HG02981 (cell line): ENCODE data around the gene HEPN1.
A peak's percentile ranks its signal among the peaks of the same experiment; 100 is the strongest.

ENCODE experiments used
- ATAC-seq: cut with Tn5 transposase; IDR thresholded peaks from one replicate; pipeline ENCODE4 v1.9.1; 2021; ENCODE audit warnings: mild to moderate bottlenecking, moderate library complexity; ENCODE audit not compliant: unreplicated experiment

The HEPN1 gene

DNA sequence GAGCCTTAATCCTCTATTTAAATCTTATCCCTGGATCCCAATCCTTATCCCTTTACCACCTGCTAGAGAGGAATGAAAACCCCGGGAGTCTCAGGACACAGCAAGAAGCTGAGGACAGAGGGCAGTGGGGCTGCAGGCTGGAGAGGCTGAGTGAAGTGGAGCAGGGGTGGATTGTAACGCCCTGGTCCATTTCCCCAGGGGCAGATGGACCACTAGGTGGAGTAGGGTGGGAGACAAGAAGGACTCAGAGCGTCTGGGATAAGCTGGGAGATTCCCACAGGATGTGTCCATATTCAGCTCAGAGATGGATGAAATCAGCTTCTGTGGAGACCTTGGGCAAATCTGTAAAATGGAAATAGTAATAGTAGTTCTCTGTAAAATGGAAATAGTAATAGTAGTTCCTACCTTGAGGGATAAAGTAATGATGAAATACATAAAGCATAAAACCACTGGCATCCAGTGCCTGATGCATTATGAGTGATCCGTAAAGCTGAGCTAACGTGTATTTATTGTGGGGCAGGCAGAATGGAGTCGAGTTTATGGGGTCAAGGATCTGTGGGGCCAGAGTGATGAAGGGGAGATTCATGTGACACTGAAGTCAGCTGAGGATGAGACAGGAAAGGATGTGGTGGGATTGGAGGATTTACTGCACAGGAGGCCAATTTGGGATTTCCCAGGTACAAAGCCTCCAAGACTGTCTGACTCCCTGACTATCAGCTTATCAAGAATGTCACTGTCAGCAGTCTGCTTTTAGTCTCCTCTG is 19.5 kb upstream of the HEPN1 start:
- ATAC-seq: no peak

DNA sequence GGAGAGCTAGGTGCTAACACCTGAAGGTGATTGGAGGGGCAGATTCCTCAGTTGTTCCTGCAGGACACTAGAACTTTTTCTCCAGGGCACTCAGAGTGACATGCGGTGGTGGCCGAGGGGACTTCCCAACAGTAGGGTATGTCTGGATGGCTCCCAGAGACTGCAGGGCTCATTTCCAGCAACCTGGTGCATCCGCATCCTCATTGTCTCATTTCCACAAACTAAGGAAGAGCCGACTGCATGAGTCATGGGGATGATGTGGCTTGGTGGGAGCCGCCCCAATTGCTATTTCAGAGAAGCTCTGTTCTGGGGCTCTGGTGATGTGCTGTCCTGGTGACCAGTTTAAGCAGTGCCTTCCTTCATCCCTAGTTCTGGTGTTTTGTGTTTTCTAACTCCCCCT is 18.6 kb upstream of the HEPN1 start:
- ATAC-seq: no peak

DNA sequence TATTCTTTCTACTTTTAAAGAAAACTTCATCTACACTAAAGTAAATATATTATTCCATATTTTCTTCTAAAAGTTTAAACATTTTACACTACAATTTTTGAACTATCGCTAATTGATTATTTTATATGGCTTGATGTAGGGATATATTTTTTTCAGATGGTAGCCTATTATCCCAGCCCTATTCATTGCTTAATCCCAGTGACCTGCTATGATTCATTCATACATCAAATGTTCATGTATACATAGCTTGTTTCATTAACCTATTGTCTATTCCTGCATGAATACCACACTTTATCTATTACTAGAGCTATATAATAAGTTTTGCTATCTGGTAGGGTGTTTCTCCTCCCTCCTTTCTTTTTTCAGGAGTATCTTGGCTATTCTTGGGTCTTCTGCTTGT is 16.4 kb upstream of the HEPN1 start:
- ATAC-seq: no peak

DNA sequence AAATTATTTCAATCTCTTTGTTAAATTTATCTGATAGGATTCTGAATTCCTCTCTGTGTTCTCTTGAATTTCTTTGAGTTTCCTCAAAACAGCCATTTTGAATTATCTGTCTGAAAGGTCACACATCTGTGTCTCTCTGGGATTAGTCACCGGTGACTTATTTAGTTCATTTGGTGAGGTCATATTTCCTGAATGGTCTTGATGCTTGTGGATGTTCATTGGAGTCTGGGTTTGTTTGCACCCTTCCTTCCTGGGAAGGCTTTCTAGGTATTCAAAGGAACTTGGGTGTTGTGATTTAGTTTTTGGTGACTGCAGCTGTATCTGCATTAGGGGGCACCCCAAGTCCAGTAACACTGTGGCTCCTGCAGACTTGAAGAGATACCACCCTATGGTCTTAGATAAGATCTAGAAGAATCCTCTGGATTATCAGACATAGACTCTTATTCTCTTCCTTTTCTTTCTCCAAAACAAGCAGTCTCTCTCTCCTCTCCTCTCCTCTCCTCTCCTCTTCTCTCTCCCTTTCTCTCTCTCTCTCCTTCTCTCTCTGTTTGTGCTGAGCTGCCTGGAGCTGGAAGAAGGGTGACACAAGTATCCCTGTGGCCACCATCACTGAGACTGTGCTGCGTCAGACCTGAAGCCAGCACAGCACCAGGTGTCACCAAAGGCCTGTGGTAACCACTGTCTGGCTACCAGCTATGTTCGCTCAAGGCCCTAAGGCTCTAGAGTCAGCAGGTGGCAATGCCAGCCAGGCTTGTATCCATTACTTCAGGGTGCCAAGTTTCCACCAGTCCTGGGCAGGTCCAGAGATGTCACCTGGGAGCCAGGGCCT is 3.3 kb upstream of the HEPN1 start:
- ATAC-seq: no peak

DNA sequence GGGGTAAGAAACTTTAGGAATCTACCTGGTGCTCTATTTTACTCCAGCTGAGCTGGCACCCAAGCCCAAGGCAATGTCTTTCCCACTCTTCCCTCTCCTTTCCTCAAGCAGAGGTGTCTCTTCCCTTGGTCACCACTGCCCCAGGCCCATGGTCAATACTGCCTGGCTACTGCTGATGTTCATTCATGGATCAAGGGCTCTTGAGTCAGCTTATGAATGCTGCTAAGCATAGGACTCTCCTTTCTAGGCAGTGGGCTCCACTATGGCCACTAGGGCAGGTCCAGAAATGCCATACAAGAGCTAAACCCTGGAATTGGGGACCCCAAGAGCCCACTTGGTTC is 2.7 kb upstream of the HEPN1 start:
- ATAC-seq: no peak

DNA sequence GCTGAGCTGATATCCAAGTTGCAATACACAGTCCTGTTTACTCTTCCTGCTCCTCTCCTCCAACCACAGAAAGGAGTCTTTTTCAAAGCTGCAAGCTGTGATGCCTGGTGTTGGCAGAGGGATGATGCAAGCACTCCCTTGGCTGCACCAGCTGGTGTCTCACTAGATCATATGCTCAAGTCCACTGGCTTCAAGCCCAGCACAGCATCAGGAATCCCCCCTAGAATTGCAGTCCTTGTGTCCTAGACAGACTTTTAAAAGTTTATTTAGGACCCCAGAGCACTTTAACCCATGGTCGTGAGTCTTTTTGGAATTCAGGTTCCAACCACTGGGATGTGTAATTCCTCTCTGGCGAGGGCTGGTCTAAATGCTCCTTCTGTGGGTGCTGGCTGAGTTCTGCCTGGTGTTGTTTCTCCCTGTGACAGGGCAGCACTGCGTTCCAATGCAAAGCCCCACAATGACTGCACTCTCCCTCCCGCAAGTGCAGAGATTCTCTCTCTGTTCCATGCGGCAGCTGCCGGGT is 1.9 kb upstream of the HEPN1 start:
- ATAC-seq: no peak

DNA sequence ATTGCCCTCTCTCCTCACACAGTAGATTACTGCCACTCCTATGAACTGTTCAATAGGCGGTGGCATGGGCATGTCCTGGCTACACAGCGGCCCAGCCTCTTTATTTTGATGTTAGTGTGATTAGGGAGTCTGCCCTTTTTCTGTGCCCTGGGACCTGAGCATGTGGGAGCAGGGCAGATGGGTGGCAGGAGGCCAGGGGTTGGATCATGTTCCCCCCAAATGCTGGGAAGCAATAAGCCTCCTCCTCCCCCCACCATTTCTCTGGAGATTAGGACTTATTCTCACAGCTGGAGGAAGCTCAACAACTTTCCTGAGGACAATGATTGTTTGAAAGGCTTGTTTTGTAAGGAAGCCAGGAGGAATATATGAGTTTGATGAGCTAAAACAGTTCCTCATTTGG is 848 bp downstream of the HEPN1 start:
- no peak for ATAC-seq

DNA sequence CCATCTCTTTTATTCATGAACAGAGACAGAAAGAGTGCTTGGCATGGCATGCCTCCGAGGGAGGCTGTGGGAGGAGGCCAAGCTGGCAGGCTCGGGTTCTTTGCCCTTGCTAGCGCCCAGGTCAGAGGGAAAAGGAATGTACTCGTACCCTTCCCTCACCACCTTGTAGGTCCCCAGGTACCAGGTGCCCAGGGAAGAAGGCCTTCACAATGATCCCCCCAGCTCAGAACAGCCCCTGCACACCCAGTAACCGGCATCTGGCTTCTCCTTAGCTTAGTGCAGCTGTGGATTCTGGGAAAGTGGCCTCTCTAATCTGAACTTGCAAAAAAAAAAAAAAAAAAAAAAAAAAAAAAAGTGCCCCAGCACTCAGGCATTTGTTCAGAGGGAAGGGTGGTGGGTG is 1.3 kb downstream of the HEPN1 start:
- ATAC-seq: no peak

DNA sequence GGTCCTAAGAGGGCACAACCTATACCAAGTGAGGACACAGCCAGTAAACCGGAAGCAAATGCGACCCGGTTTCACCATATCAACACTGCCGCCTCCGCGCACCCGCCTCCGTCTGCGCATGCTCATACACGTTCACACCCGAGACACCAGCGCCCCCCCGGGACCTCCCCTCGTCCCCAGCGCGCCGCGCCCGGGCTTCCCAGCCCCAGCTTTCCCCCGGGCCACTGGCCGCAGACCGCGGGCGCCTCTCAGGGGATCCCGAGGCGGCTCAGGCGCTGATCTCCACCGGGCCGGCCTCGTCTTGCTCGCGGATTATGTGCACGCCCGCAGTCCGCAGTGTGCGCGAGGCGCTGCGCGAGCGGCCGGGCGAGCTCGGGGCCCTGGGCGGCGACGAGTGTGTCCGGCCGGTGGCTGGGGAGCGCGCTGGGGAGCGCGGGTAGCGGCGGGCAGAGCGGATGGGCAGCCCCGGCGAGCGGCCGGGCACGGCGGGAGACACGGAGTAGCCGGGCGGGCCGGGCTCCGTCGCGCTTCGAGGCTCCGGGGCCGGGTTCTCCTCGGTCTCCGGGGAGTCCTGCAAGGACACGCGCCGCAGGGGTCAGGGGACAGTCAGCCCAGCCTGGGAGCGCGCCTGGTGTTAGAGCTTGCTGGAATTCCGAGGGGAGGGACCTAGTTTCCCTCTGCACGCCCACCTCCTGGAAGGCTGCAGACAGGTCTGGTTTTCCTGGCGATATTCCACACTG is 2.0 kb downstream of the HEPN1 start:
- ATAC-seq: no peak

DNA sequence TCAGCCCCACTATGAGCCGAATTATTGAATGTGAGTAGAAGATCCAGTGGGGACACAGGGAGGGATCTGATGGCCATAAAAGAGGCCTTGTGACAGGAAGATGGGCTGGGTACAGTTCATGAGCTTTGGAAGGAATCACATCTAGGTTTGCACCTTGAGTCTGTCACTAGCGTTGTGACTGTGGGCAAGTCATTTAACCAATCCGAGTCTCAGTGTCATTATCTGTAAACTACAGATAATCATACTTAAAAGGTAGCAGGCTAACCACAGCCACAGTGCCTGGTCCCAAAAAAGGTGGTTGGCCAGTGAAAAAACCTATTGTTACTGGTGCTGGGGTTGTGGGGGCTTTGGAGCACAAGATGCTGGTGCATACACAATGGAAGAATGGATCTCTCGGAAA is 3.8 kb downstream of the HEPN1 start:
- no peak for ATAC-seq

DNA sequence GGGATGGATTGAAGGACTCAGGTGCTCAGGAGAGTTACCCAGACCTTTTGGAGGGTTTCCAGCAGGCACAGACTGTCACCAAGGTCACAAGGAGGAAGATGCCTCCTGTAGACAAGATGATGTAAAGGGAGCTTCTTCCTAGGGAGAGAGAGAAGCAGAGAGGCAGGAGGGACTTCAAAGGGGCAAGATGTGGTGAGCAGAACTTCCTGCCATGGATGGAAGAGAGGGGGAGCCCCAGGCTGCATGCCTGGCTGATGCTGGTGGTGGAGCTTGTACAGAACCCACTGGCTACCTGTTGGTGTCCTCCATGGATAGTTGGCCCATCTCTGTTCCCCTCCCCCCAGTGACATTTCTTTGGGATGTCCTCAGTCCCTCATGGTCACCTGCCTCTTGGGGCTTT is 4.2 kb downstream of the HEPN1 start:
- ATAC-seq: no peak

DNA sequence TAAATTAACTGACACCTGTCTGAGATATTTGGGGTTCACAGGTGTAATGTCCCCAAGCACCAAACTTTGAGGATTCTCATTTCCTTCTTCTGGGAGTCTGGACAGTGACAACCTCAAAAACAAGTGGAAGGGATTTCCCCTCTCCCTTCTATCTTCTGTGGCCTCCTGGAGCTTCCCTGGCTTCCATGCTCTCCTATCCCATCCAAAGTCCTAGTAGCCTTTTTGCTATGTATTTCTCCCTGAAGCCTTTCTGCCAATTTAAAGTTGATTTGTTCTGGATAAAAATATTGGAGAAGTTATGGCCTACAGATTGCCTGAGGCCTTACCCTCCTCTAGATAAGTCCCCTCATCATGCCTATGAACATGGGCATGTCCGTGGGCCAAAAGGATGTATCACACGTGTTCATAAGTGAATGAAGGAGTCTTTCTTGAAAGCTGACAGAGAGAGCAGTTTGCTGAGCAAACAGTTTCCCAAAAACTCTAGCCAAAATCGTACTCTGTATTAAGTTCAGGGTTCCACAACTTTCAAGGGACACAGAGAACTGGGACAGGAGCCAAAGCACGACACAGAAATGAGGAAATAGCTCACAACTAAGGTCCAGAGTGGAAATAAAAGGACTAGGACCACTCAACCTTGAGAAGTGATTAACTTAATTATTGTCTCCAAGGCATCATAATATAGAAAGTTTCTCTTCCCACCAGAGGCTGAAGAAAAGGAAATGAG is 10.1 kb downstream of the HEPN1 start:
- ATAC-seq: no peak

DNA sequence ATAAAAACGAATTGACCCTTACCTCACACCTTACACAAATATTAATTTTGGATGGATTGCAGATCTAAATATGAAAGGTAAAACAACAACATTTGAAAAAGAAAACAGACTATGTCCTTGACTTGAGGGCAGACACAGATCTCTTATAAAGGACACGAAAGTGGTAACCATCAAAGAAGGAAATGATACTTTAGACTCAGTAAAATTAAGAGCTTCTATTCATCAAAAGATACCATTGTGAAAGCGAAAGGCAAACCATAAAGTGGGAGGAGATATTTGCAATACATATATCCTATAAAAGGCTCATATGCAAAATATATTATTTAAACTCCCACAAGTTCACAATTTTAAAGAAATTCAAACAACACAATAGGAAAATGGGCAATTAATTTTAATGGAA is 11.7 kb downstream of the HEPN1 start:
- peak; percentile 78 for ATAC-seq

DNA sequence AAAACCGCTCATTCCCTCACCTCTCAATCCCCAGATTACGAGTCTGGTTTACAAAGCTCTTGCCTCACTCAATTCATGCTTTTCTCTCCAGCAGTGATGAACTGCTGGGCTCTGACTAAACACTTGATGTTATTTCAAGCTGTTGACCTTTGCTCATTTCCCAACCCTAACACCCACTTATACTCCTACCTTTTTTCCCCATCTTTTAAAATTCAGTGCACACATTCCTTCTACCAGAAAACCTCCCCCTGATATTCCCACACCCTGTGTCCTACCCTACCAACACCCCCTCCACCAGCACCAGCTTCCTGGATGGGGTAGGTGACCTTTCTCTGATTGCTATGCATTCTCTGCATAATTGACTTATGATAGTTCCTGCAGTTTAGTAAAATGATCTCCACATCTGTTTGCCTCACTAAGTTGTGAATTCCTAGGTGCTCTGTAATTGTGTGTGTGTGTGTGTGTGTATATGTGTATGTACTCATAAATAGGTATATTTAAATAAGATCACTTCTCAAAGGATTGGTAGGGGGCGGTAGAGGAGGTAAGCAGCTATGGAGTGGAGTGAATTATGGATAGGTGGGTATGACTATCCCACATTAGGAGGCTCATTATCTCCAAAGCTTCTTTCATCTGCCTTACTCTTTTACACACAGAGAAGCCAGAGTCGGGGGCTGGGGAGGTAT is 16.0 kb downstream of the HEPN1 start:
- ATAC-seq: no peak

DNA sequence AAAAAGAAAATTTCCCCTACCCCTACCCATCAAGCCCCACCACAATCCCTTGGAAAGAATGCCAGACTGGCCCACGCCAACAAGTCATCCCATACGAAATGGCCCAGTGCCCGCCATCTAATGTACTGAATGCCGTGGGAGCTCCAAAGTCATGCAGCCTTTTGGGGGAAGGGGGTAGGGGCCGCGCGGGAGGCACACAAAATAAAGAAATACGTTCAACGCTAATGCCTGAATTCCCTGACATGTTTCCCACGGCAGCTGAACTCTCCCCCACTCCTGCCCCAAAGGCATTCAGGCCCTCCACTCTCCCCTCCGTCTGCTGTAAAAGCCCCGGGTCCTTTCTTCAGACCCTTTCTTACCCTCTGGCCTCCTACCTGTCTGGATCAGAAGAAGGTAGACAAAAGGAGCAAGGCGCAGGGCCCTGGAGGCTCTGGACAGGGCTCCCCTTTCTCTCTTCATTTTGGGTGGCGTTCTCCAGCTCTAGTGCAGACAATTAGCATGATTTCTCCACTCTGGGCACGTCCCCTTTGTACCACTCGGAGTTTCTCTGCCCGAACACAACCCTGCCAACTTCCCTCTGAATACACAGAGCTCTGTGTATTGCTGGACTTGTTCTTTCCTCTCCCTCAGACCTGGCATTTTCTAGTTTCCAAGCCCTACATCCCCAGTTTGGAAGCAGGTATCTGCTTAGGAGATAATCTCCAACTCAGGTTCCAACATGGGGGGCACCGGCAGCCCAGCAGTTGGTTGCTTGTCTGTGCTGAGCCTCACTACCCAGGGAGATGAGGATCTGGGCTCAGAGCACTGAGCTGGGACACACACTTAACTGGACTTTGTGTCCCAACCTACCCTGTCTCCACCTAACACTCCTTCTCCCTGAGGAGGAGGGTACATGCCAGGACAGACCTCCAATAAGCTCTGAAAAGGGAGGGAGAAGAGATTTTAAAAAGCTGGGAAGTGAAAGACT is 16.8 kb downstream of the HEPN1 start, which contains the start of gene HEPACAM:
Gene HEPACAM (minus strand): TSS at position 500 of the 967 bp plus-strand sequence. CDS start 41 bp downstream, at position 459.
- no peak for ATAC-seq

DNA sequence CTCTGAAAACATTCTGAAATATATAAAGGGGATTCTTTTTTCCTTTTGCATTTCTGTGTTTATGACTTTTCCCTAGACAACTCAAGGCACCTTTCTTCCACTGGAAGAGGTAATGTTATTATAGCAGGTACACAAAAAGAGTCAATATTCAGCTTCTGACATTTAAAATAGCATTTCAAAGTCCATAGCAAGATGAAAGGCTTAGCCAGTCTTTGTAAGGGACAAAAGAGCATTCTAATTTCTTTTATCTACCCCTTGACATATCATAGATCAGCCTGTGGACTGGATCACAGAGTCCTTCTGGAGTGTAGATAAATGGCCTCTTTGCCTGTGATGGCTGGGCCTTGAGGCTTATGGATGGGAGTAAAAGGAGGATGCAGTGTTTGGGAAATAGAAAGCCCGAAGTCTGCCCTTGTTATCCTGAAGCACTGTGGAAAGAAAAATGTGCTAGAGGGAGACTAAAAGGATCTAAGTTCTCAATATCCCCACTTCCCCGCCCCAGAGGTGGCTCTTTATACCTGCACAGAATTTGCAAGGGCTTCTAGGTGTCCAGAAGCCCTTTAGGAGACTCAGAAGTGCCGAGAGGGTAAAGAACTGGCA is 18.4 kb downstream of the HEPN1 start:
- ATAC-seq: no peak

DNA sequence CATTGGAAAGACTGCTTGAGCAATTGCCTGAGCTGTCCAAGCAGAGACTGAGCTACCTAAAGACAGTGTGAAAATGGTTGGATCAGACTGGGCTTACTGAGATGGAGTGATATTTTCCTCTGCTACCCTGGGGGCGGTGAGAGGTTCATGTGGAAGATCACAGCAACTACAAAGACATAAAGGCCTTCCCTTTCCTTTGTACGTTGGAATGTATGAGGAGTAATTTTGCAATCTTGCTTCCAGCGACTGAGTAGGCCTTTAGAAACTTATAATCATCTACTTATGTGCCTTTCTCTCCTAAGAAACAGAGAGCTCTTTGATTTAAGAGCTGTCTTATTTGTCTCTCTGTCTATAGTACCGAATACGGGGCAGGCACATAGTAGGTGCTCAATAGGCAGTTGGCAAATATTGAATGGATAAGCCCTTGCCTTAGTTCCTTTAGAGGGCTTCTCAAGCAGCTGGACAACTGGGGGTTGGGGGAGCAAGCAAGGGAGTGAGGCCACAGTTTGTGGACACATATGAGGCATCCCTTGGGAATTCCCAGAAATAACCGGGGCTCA is 19.2 kb downstream of the HEPN1 start:
- ATAC-seq: no peak

DNA sequence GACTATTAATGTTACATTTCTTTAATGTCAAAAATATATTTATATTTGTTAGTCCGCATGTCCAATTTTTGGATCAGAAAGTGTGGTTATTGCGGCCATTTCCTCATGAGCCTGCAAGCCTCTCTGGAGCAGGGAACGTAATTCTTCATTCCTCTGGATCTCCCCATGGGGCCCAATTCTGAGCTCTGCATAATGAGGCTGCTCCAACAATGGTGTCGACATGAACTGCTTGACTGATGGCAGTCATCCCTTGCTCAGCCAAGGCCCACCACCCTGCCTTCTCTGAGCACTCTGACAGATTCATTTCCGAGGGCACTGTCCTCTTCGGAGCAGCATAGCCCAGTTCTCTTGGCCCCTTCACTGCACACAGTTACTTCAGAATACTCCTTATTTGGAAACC is 19.9 kb downstream of the HEPN1 start:
- no peak for ATAC-seq
